ENCODE results near the gene PRDM16.

PRDM16 gene

DNA sequence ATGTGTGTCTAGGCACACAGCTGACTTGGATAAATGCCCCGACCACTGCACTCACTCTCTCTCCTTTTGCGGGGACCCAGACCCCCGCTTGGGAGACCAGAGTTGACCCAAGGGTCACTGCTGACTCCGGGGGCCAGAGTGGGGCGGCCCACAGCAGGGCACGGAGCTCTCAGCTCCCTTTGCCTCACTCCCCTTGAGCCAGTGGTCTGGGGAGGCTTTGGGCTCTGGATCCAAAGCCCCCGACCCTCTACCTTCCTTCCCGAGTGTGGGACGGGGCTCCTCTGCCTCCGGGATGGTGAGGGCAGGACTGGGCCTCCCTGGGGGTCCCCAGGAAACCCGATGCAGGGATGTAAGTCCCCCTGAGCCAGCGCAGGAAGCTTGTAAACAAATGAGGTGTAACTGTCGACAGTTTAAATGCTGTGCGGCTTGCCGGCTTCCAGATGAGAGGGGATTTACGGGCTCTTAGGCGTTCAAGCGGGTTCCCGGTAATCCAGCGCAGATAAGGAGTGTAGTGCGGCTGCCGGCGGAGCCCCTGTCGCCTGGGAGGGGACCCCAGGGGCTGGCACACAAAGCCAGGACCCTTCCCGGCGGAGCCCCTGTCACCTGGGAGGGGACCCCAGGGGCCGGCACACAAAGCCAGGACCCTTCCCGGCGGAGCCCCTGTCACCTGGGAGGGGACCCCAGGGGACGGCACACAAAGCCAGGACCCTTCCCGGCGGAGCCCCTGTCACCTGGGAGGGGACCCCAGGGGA lies 40.3 kb upstream of the PRDM16 start:
- peaks cover 0 to 49% of the 10 kb centered on the region in 2 experiments for H3K27me3 ChIP-seq (ENCODE audit: control insufficient read depth in 1 of 2, insufficient read depth in 1 of 2, low read length in 2 of 2)
- no peak overlapping the region for H3K4me3 ChIP-seq (ENCODE audit: insufficient read depth in 1 of 2, low read depth in 1 of 2, low read length in 2 of 2)
- no peak overlapping the region for H3K18ac ChIP-seq (ENCODE audit: low read depth in 1 of 2, low read length in 2 of 2)
- no peak overlapping the region for H4K91ac ChIP-seq (ENCODE audit: low read length)
- no peak overlapping the region for H2BK15ac ChIP-seq (ENCODE audit: low read depth, poor library complexity, severe bottlenecking)
- no peaks in the 10 kb centered on the region for H3K79me1 ChIP-seq (replicated peaks; ENCODE audit: low read length, poor library complexity, severe bottlenecking)
- no peak overlapping the region for H3K14ac ChIP-seq (ENCODE audit: low read length in 2 of 2)
- no peak overlapping the region for H2AK5ac ChIP-seq (ENCODE audit: low read length, severe bottlenecking)
- no peaks in the 10 kb centered on the region for H3K4me1 ChIP-seq (ENCODE audit: control insufficient read depth, insufficient read depth, low read depth, low read length)
- H4K8ac ChIP-seq (ENCODE audit: low read length) = no peak overlapping the region
- H2BK120ac ChIP-seq (ENCODE audit: low read depth, low read length) = no peak overlapping the region
- H2AFZ ChIP-seq (ENCODE audit: low read depth, low read length) = no peak overlapping the region
- no peak overlapping the region for H2BK5ac ChIP-seq (ENCODE audit: low read depth, low read length, poor library complexity, severe bottlenecking)
- H3K4ac ChIP-seq (ENCODE audit: low read depth in 1 of 2, low read length in 2 of 2) = no peak overlapping the region
- no peak overlapping the region for H3K9ac ChIP-seq (ENCODE audit: low read length)
- no peaks in the 10 kb centered on the region for H3K36me3 ChIP-seq (ENCODE audit: control insufficient read depth in 1 of 2, insufficient read depth in 2 of 2, low read depth in 1 of 2, low read length in 2 of 2)
- H3K23ac ChIP-seq (ENCODE audit: low read length in 2 of 2) = no peak overlapping the region
- H3K27ac ChIP-seq (ENCODE audit: low read length, poor library complexity, severe bottlenecking) = no peak overlapping the region
- DNase-seq = no peak
- no peaks in the 10 kb centered on the region for H3K9me3 ChIP-seq (ENCODE audit: control insufficient read depth, low read length)
- H2BK12ac ChIP-seq (ENCODE audit: low read length in 2 of 2) = no peak overlapping the region
- H3K4me2 ChIP-seq (ENCODE audit: low read length, poor library complexity, severe bottlenecking) = no peak overlapping the region
- WGBS = 87% methylated on average over 31 of the region's 32 CpGs

DNA sequence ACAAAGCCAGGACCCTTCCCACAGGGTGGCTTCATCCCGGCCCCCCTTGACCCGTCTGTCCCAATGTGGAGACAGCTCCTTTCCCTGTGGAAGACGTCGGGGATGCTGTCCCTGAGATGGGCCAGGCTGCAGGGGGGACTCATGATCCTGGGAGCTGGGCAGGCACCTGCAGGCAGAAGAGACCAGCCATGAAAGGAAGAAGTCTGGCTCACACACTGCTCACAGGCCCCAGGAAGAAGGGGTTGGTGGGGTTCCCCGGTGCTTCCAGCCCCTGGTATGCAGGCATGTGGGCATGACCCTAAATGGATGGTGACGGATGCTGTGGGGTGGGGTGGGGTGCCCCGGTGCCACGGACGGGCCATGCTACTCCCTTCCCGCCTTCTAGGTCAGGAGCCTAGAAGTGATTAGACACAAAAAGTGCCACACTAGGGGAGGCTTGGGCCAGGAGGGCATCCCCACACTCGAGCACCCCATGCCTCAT lies 39.5 kb upstream of the PRDM16 start:
- Histone ChIP-seq H2AK5ac (ENCODE audit: low read length, severe bottlenecking) (no peak overlapping the region), H3K79me1 (replicated peaks; ENCODE audit: low read length, poor library complexity, severe bottlenecking) (no peaks in the 10 kb centered on the region), H3K23ac (ENCODE audit: low read length in 2 of 2) (no peak overlapping the region), H3K27ac (ENCODE audit: low read length, poor library complexity, severe bottlenecking) (no peak overlapping the region), H3K14ac (ENCODE audit: low read length in 2 of 2) (no peak overlapping the region), H3K4me3 (ENCODE audit: insufficient read depth in 1 of 2, low read depth in 1 of 2, low read length in 2 of 2) (no peak overlapping the region), H3K4ac (ENCODE audit: low read depth in 1 of 2, low read length in 2 of 2) (no peak overlapping the region), H2BK120ac (ENCODE audit: low read depth, low read length) (no peak overlapping the region), H2BK12ac (ENCODE audit: low read length in 2 of 2) (no peak overlapping the region), H4K8ac (ENCODE audit: low read length) (no peak overlapping the region), H2BK5ac (ENCODE audit: low read depth, low read length, poor library complexity, severe bottlenecking) (no peak overlapping the region), H3K27me3 (ENCODE audit: control insufficient read depth in 1 of 2, insufficient read depth in 1 of 2, low read length in 2 of 2) (peaks cover 0 to 49% of the 10 kb centered on the region in 2 experiments), H3K4me1 (ENCODE audit: control insufficient read depth, insufficient read depth, low read depth, low read length) (no peaks in the 10 kb centered on the region), H4K91ac (ENCODE audit: low read length) (no peak overlapping the region), H3K4me2 (ENCODE audit: low read length, poor library complexity, severe bottlenecking) (no peak overlapping the region), H3K9me3 (ENCODE audit: control insufficient read depth, low read length) (no peaks in the 10 kb centered on the region), H2AFZ (ENCODE audit: low read depth, low read length) (no peak overlapping the region), H3K36me3 (ENCODE audit: control insufficient read depth in 1 of 2, insufficient read depth in 2 of 2, low read depth in 1 of 2, low read length in 2 of 2) (no peaks in the 10 kb centered on the region), H2BK15ac (ENCODE audit: low read depth, poor library complexity, severe bottlenecking) (no peak overlapping the region), H3K9ac (ENCODE audit: low read length) (no peak overlapping the region), H3K18ac (ENCODE audit: low read depth in 1 of 2, low read length in 2 of 2) (no peak overlapping the region)
- no peak for DNase-seq
- WGBS = 76% methylated on average over 7 of the region's 11 CpGs

DNA sequence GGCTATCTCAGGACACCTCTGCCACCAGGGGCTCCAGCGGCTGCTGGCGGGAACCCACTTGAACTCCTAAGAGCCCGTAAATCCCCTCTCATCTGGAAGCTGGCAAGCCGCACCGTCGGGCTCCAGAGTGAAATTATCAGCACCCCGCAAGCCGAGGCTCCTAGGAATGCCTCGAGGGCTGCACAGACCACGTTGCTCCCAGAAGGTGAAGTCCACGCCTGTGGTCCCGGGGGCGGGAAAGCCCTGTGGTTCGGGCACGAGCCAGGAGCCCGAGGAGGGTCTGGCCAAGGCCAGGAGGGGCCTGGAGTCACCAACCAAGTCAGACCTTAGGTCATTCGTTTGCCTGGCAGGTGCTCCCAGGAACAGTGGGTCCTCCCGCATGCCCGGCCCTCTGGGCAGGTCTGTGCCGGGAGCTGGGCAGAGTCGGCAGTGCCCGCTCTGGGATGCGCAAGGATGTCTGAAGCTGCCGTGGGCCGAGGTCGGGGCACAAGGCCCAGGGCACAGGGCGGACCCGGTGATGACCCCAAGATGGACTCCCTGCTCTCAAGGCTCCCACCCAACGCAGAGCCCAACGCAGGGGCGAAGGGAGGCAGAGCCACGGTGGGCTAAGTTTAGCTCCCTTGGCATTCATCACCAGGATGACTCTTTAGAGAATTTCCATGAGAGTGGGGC lies 38.9 kb upstream of the PRDM16 start:
- DNase-seq = no peak
- H2BK15ac ChIP-seq (ENCODE audit: low read depth, poor library complexity, severe bottlenecking) = no peak overlapping the region
- H3K14ac ChIP-seq (ENCODE audit: low read length in 2 of 2) = no peak overlapping the region
- H3K18ac ChIP-seq (ENCODE audit: low read depth in 1 of 2, low read length in 2 of 2) = no peak overlapping the region
- H2BK12ac ChIP-seq (ENCODE audit: low read length in 2 of 2) = no peak overlapping the region
- 86% methylated on average over 32 of the region's 32 CpGs for WGBS
- no peak overlapping the region for H2BK5ac ChIP-seq (ENCODE audit: low read depth, low read length, poor library complexity, severe bottlenecking)
- H3K4ac ChIP-seq (ENCODE audit: low read depth in 1 of 2, low read length in 2 of 2) = no peak overlapping the region
- no peak overlapping the region for H2AFZ ChIP-seq (ENCODE audit: low read depth, low read length)
- no peak overlapping the region for H3K4me3 ChIP-seq (ENCODE audit: insufficient read depth in 1 of 2, low read depth in 1 of 2, low read length in 2 of 2)
- H2AK5ac ChIP-seq (ENCODE audit: low read length, severe bottlenecking) = no peak overlapping the region
- no peak overlapping the region for H3K27ac ChIP-seq (ENCODE audit: low read length, poor library complexity, severe bottlenecking)
- no peak overlapping the region for H4K8ac ChIP-seq (ENCODE audit: low read length)
- no peak overlapping the region for H4K91ac ChIP-seq (ENCODE audit: low read length)
- H2BK120ac ChIP-seq (ENCODE audit: low read depth, low read length) = no peak overlapping the region
- H3K4me2 ChIP-seq (ENCODE audit: low read length, poor library complexity, severe bottlenecking) = no peak overlapping the region
- H3K36me3 ChIP-seq (ENCODE audit: control insufficient read depth in 1 of 2, insufficient read depth in 2 of 2, low read depth in 1 of 2, low read length in 2 of 2) = no peaks in the 10 kb centered on the region
- no peaks in the 10 kb centered on the region for H3K79me1 ChIP-seq (replicated peaks; ENCODE audit: low read length, poor library complexity, severe bottlenecking)
- H3K9ac ChIP-seq (ENCODE audit: low read length) = no peak overlapping the region
- no peak overlapping the region for H3K23ac ChIP-seq (ENCODE audit: low read length in 2 of 2)
- no peaks in the 10 kb centered on the region for H3K4me1 ChIP-seq (ENCODE audit: control insufficient read depth, insufficient read depth, low read depth, low read length)
- no peaks in the 10 kb centered on the region for H3K9me3 ChIP-seq (ENCODE audit: control insufficient read depth, low read length)
- peaks cover 0 to 54% of the 10 kb centered on the region in 2 experiments for H3K27me3 ChIP-seq (ENCODE audit: control insufficient read depth in 1 of 2, insufficient read depth in 1 of 2, low read length in 2 of 2)

- Histone ChIP-seq H3K23ac (ENCODE audit: low read length in 2 of 2) (no peak overlapping the region), H3K79me1 (replicated peaks; ENCODE audit: low read length, poor library complexity, severe bottlenecking) (no peaks in the 10 kb centered on the region), H2AK5ac (ENCODE audit: low read length, severe bottlenecking) (no peak overlapping the region), H3K27me3 (ENCODE audit: control insufficient read depth in 1 of 2, insufficient read depth in 1 of 2, low read length in 2 of 2) (peaks cover 0 to 59% of the 10 kb centered on the region in 2 experiments), H2BK120ac (ENCODE audit: low read depth, low read length) (no peak overlapping the region), H3K36me3 (ENCODE audit: control insufficient read depth in 1 of 2, insufficient read depth in 2 of 2, low read depth in 1 of 2, low read length in 2 of 2) (no peaks in the 10 kb centered on the region), H3K18ac (ENCODE audit: low read depth in 1 of 2, low read length in 2 of 2) (no peak overlapping the region), H2BK12ac (ENCODE audit: low read length in 2 of 2) (no peak overlapping the region), H3K4me1 (ENCODE audit: control insufficient read depth, insufficient read depth, low read depth, low read length) (no peaks in the 10 kb centered on the region), H2BK5ac (ENCODE audit: low read depth, low read length, poor library complexity, severe bottlenecking) (no peak overlapping the region), H4K91ac (ENCODE audit: low read length) (no peak overlapping the region), H3K9me3 (ENCODE audit: control insufficient read depth, low read length) (no peaks in the 10 kb centered on the region), H2AFZ (ENCODE audit: low read depth, low read length) (no peak overlapping the region), H3K27ac (ENCODE audit: low read length, poor library complexity, severe bottlenecking) (no peak overlapping the region), H2BK15ac (ENCODE audit: low read depth, poor library complexity, severe bottlenecking) (no peak overlapping the region), H3K9ac (ENCODE audit: low read length) (no peak overlapping the region), H4K8ac (ENCODE audit: low read length) (no peak overlapping the region), H3K4ac (ENCODE audit: low read depth in 1 of 2, low read length in 2 of 2) (no peak overlapping the region), H3K4me3 (ENCODE audit: insufficient read depth in 1 of 2, low read depth in 1 of 2, low read length in 2 of 2) (no peak overlapping the region), H3K4me2 (ENCODE audit: low read length, poor library complexity, severe bottlenecking) (no peak overlapping the region), H3K14ac (ENCODE audit: low read length in 2 of 2) (no peak overlapping the region)
- 83% methylated on average over 20 of the region's 22 CpGs for WGBS
- no peak for DNase-seq
These were observed 38.2 kb upstream of the PRDM16 start for GRCh38 chr1:3030663-3031381.
